Small intestine (tissue), 7 donors: Measurements from ENCODE around the gene PRDM4. TPM values are rescaled to one million over a fixed set of nuclear protein-coding genes. Genes with fewer than 3 reads are reported as not detected.

ENCODE experiments used
- DNase-seq, 2 donors: peaks; one replicate each; pipeline versions ENCODE4 v3.0.0 to v3.0.0-alpha.2; 2013
- FAIRE-seq: peaks from 2 replicates; lab custom pipeline; 2012; peaks lifted over from hg19 to GRCh38; lab: Jason Lieb, UNC
- H3K27ac ChIP-seq, 3 donors: one replicate each; pipeline ENCODE4 v1.5.1; 2013; ENCODE audit warnings: low read length in 2 of 3, mild to moderate bottlenecking in 2 of 3, control low read depth in 1 of 3, inconsistent platforms in 1 of 3, low read depth in 1 of 3, moderate library complexity in 1 of 3
- H3K27me3 ChIP-seq, 3 donors: one replicate each; pipeline ENCODE4 v1.6.1; 2013; ENCODE audit warnings: low read length in 3 of 3, inconsistent platforms in 1 of 3; ENCODE audit not compliant: control insufficient read depth in 3 of 3, insufficient read depth in 3 of 3
- H3K36me3 ChIP-seq, 3 donors: one replicate each; pipeline ENCODE4 v1.6.1; 2013; ENCODE audit warnings: low read length in 3 of 3, inconsistent platforms in 1 of 3, low read depth in 1 of 3, mild to moderate bottlenecking in 1 of 3, moderate library complexity in 1 of 3; ENCODE audit not compliant: control insufficient read depth in 3 of 3, insufficient read depth in 2 of 3
- H3K4me1 ChIP-seq, 3 donors: one replicate each; pipeline ENCODE4 v1.6.1; 2013; ENCODE audit warnings: low read length in 2 of 3, inconsistent platforms in 1 of 3, low read depth in 1 of 3, mild to moderate bottlenecking in 1 of 3, moderate library complexity in 1 of 3; ENCODE audit not compliant: control insufficient read depth in 3 of 3, insufficient read depth in 2 of 3
- H3K4me3 ChIP-seq, 3 donors: one replicate each; pipeline ENCODE4 v1.5.1; 2013; ENCODE audit warnings: low read length in 3 of 3, control low read depth in 1 of 3, inconsistent platforms in 1 of 3, low read depth in 1 of 3, mild to moderate bottlenecking in 1 of 3, moderate library complexity in 1 of 3
- H3K9me3 ChIP-seq, 2 donors: one replicate each; pipeline ENCODE4 v1.6.1; 2013; ENCODE audit warnings: low read depth in 1 of 2, low read length in 1 of 2; ENCODE audit not compliant: control insufficient read depth in 2 of 2, insufficient read depth in 1 of 2
- WGBS, 3 donors: extraction: QIAGEN DNeasy Blood & Tissue Kit; methylation state at CpG; one replicate each; pipeline ENCODE4 v1.1.7; 2013; 5-methylcytosine and 5-hydroxymethylcytosine counted together
- polyA plus RNA-seq, 4 donors: library from polyadenylated mRNA; stranded (reverse) in 3 of 4; unstranded in 1 of 4; fragments of 200-250 nt in 3 of 4; fragments of 120-200 nt in 1 of 4; gene quantifications; one replicate each; pipeline versions ENCODE4 v1.2.1 to v1.2.3, GENCODE V29; 2013
- donor health status: healthy with polysubstance abuse.
- donor health status: control.
- donor health status: control.
- donor health status: Bipolar disorder and iron deficiency.
- donor health status: healthy.

PRDM4 gene
- polyA plus RNA-seq, 4 donors, result 13.0 to 37.9 (median 14.1) TPM

GRCh38 chr12:107791465-107792089 lies 30.6 kb upstream of the PRDM4 start:
- no peaks in the 10 kb centered on the region for H3K36me3 ChIP-seq
- WGBS, 3 donors, result 35 to 71% (median 65%) methylated on average over 1 of the region's 1 CpG
- H3K9me3 ChIP-seq, result no peaks in the 10 kb centered on the region
- H3K4me3 ChIP-seq, result no peak overlapping the region
- no peak for DNase-seq
- no peak for FAIRE-seq
- H3K4me1 ChIP-seq, result no peaks in the 10 kb centered on the region
- H3K27me3 ChIP-seq, result peaks cover 0 to 2% (median 0%) of the 10 kb centered on the region in 3 donors
- H3K27ac ChIP-seq, result no peak overlapping the region

GRCh38 chr12:107788690-107789458 lies 27.9 kb upstream of the PRDM4 start:
- H3K36me3 ChIP-seq, result no peaks in the 10 kb centered on the region
- WGBS, 3 donors, result 70 to 75% (median 74%) methylated on average over 17 of the region's 17 CpGs
- peaks cover 0 to 2% (median 0%) of the 10 kb centered on the region in 3 donors for H3K27me3 ChIP-seq
- FAIRE-seq (no peak), DNase-seq (no peak)
- no peaks in the 10 kb centered on the region for H3K9me3 ChIP-seq
- H3K4me3 ChIP-seq, result no peak overlapping the region
- no peaks in the 10 kb centered on the region for H3K4me1 ChIP-seq
- no peak overlapping the region for H3K27ac ChIP-seq

GRCh38 chr12:107788281-107788680 lies 27.3 kb upstream of the PRDM4 start:
- Histone ChIP-seq H3K27ac (no peak overlapping the region), H3K36me3 (no peaks in the 10 kb centered on the region), H3K4me1 (no peaks in the 10 kb centered on the region), H3K9me3 (no peaks in the 10 kb centered on the region), H3K4me3 (no peak overlapping the region), H3K27me3 (peaks cover 0 to 2% (median 0%) of the 10 kb centered on the region in 3 donors)
- FAIRE-seq (no peak), DNase-seq (no peak)
- 79 to 95% (median 90%) methylated on average over 2 of the region's 2 CpGs for WGBS, 3 donors

GRCh38 chr12:107783406-107784376 lies 22.8 kb upstream of the PRDM4 start:
- DNase-seq, result no peak
- Histone ChIP-seq H3K27ac (no peak overlapping the region), H3K36me3 (no peaks in the 10 kb centered on the region), H3K27me3 (peaks cover 0 to 6% (median 4%) of the 10 kb centered on the region in 3 donors), H3K4me1 (no peaks in the 10 kb centered on the region), H3K9me3 (no peaks in the 10 kb centered on the region), H3K4me3 (no peak overlapping the region)
- WGBS, 3 donors, result 76 to 87% (median 78%) methylated on average over 6 of the region's 6 CpGs
- FAIRE-seq, result no peak

GRCh38 chr12:107782067-107782466 lies 21.1 kb upstream of the PRDM4 start:
- FAIRE-seq, result no peak
- DNase-seq, result no peak
- peaks cover 0 to 10% (median 4%) of the 10 kb centered on the region in 3 donors for H3K27me3 ChIP-seq
- no peaks in the 10 kb centered on the region for H3K4me1 ChIP-seq
- H3K9me3 ChIP-seq, result no peaks in the 10 kb centered on the region
- no peak overlapping the region for H3K4me3 ChIP-seq
- H3K27ac ChIP-seq, result no peak overlapping the region
- 60 to 83% (median 80%) methylated on average over 2 of the region's 2 CpGs for WGBS, 3 donors
- H3K36me3 ChIP-seq, result no peaks in the 10 kb centered on the region

- 57 to 95% (median 89%) methylated on average over 1 of the region's 1 CpG for WGBS, 3 donors
- Histone ChIP-seq H3K4me3 (no peak overlapping the region), H3K9me3 (no peaks in the 10 kb centered on the region), H3K36me3 (no peaks in the 10 kb centered on the region), H3K27me3 (peaks cover 2 to 18% (median 15%) of the 10 kb centered on the region in 3 donors), H3K4me1 (no peaks in the 10 kb centered on the region), H3K27ac (no peak overlapping the region)
- FAIRE-seq (no peak), DNase-seq (no peak)
Observed at GRCh38 chr12:107780298-107780697, 19.4 kb upstream of the PRDM4 start.

GRCh38 chr12:107779077-107779831 lies 18.3 kb upstream of the PRDM4 start:
- no peak for DNase-seq
- H3K4me1 ChIP-seq, result no peaks in the 10 kb centered on the region
- 73 to 92% (median 74%) methylated on average over 7 of the region's 7 CpGs for WGBS, 3 donors

More at GRCh38 chr12:107779077-107779831, 18.3 kb upstream of the PRDM4 start:
- FAIRE-seq, result no peak
- H3K9me3 ChIP-seq, result no peaks in the 10 kb centered on the region
- no peak overlapping the region for H3K27ac ChIP-seq
- H3K36me3 ChIP-seq, result no peaks in the 10 kb centered on the region
- H3K27me3 ChIP-seq, result peaks cover 6 to 28% (median 25%) of the 10 kb centered on the region in 3 donors
- H3K4me3 ChIP-seq, result no peak overlapping the region
